Ishikawa (cell line): ENCODE results near the gene DUSP7.

Source experiments
- CEBPB ChIP-seq: IDR thresholded peaks from 2 replicates; pipeline ENCODE4 v1.6.1; 2012
- EGR1 ChIP-seq: IDR thresholded peaks from 2 replicates; pipeline ENCODE4 v1.6.1; 2012
- EP300 ChIP-seq: IDR thresholded peaks from 2 replicates; pipeline ENCODE4 v1.6.1; 2012; ENCODE audit warnings: borderline replicate concordance
- FOXM1 ChIP-seq: IDR thresholded peaks from 2 replicates; pipeline ENCODE4 v1.6.1; 2012; ENCODE audit warnings: low read depth, borderline replicate concordance
- NFIC ChIP-seq: IDR thresholded peaks from 2 replicates; pipeline ENCODE4 v1.6.1; 2012
- RAD21 ChIP-seq: IDR thresholded peaks from 2 replicates; pipeline ENCODE4 v1.6.1; 2012; ENCODE audit warnings: low read depth
- TAF1 ChIP-seq: IDR thresholded peaks from 2 replicates; pipeline ENCODE4 v1.6.1; 2012; ENCODE audit warnings: low read depth, mild to moderate bottlenecking
- TCF12 ChIP-seq: IDR thresholded peaks from 2 replicates; pipeline ENCODE4 v1.6.1; 2012; ENCODE audit warnings: low read depth
- TEAD4 ChIP-seq: IDR thresholded peaks from 2 replicates; pipeline ENCODE4 v1.6.1; 2012
- YY1 ChIP-seq: IDR thresholded peaks from 2 replicates; pipeline ENCODE4 v1.6.1; 2012; ENCODE audit warnings: low read depth
- TF ChIP-seq, protein P1 (sequence below): IDR thresholded peaks from 2 replicates; pipeline ENCODE4 v1.6.1; 2012
- TF ChIP-seq, protein P2 (sequence below): IDR thresholded peaks from 2 replicates; pipeline ENCODE4 v1.6.1; 2012; ENCODE audit warnings: low read depth, mild to moderate bottlenecking

DNA sequence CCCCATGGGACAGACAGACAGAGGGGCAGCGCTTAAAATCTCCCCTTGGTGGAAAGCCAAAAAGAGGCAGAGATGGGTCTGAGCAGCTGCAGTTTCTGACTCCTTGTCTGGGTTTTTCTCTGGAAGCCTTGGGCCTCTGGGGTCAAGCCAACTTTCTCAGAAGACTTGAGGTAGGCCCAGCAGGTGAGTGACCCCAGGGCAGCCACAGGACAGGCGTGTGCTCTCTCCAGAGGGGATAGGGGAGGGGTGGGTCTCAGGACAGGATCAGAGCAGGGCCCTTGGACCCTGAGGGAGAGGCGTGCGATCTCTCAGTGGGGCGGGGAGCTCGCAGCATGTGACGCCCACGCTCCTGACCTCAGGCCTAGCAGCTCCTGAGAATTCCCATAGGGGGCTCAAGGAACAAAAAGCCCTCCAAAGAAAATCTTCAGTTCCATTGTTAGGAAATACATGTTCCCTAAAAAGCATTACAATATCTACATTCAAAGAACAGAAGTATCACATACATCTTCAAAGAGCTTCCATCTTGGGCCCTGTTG is 34.6 kb upstream of the DUSP7 start:
- TF ChIP-seq YY1 (no peak), EP300 (no peak), TCF12 (no peak), RAD21 (no peak), TAF1 (no peak), EGR1 (no peak), FOXM1 (no peak), CEBPB (no peak), NFIC (no peak), TEAD4 (no peak)
- TF ChIP-seq, protein P1, sequence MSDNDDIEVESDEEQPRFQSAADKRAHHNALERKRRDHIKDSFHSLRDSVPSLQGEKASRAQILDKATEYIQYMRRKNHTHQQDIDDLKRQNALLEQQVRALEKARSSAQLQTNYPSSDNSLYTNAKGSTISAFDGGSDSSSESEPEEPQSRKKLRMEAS, result no peak
- TF ChIP-seq, protein P2, sequence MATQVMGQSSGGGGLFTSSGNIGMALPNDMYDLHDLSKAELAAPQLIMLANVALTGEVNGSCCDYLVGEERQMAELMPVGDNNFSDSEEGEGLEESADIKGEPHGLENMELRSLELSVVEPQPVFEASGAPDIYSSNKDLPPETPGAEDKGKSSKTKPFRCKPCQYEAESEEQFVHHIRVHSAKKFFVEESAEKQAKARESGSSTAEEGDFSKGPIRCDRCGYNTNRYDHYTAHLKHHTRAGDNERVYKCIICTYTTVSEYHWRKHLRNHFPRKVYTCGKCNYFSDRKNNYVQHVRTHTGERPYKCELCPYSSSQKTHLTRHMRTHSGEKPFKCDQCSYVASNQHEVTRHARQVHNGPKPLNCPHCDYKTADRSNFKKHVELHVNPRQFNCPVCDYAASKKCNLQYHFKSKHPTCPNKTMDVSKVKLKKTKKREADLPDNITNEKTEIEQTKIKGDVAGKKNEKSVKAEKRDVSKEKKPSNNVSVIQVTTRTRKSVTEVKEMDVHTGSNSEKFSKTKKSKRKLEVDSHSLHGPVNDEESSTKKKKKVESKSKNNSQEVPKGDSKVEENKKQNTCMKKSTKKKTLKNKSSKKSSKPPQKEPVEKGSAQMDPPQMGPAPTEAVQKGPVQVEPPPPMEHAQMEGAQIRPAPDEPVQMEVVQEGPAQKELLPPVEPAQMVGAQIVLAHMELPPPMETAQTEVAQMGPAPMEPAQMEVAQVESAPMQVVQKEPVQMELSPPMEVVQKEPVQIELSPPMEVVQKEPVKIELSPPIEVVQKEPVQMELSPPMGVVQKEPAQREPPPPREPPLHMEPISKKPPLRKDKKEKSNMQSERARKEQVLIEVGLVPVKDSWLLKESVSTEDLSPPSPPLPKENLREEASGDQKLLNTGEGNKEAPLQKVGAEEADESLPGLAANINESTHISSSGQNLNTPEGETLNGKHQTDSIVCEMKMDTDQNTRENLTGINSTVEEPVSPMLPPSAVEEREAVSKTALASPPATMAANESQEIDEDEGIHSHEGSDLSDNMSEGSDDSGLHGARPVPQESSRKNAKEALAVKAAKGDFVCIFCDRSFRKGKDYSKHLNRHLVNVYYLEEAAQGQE, result no peak
